ENCODE results near the gene TMEM88.

The TMEM88 gene

DNA sequence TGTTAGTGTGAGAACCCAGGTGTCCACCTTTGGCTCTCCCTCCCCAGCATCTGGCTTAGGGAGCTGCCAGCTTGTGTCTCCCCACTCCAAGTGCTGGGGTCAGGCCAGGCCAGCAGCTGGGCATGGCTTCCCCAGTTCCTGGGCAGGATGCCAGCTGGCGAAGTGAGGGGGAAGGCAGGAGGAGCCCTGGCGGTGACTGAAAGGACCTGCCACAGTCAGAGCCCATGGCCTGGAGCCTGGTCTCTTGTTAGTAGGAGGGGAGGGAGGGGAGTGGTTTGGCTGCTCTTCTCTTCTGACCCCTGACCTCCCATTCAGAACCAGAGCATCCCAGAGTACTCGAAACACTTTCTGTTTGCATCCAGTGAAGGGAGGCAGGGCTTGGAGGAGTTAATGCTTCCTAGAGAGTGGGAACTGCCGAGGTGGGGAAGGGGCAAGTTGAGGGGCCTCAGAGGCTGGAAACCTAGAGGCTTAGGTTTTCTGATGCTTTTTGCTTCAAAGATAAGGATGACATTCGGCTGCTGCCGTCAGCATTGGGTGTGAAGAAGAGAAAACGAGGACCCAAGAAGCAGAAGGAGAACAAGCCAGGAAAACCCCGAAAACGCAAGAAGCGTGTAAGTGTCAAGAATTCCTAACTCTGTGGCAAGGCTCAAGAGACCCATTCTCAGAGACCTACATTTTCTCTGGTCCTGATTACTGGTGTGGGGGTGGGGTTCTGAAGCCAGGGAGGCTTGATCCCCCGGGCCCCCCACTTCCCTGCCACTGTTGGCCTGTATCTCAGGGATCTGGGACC, 34.5 kb downstream of the TMEM88 start:
- no peak for DNase-seq (ENCODE audit: low spot score in 2 of 2)
- no peak overlapping the region for H3K27ac Mint-ChIP-seq (ENCODE audit: low read depth)

DNA sequence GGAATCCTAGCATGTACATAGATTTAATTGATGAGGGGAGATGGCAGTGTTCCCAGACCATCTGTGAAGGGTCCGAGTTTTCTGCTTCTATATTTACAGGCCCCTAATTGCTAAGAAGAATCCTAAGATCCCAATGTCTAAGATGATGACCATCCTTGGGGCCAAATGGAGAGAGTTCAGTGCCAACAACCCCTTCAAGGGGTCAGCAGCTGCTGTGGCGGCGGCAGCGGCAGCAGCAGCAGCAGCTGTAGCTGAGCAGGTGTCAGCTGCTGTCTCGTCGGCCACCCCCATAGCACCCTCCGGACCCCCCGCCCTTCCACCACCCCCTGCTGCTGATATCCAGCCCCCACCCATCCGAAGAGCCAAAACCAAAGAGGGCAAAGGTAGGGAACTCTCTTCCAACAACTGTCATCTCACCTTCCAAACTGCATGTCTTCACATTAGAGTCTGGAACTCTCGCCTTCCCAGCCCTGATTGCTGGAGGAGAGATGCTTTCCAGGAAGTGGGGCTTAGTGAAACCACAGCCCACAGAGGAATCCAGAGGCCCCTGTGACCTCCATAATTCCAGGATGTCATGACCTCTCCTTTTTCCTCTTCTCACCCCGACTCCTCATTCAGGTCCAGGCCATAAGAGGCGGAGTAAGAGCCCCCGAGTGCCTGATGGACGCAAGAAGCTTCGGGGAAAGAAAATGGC, 38.5 kb downstream of the TMEM88 start:
- ATAC-seq (replicated peaks; ENCODE audit: extremely low read depth, poor library complexity, severe bottlenecking) (no peak), DNase-seq (ENCODE audit: low spot score in 2 of 2) (no peak)
- H3K4me1 Mint-ChIP-seq = peaks cover 30% of the 10 kb centered on the region
- H3K36me3 Mint-ChIP-seq (ENCODE audit: insufficient read depth) = peaks cover 71% of the 10 kb centered on the region
- H3K27me3 Mint-ChIP-seq = no peaks in the 10 kb centered on the region
- no peaks in the 10 kb centered on the region for H3K9me3 Mint-ChIP-seq
- no peak overlapping the region for H3K27ac Mint-ChIP-seq (ENCODE audit: low read depth)
- H3K4me3 Mint-ChIP-seq = no peak overlapping the region

More for the DNA sequence above, 34.5 kb downstream of the TMEM88 start:
- no peak overlapping the region for H3K4me3 Mint-ChIP-seq
- H3K27me3 Mint-ChIP-seq = no peaks in the 10 kb centered on the region
- H3K9me3 Mint-ChIP-seq = no peaks in the 10 kb centered on the region
- peaks cover 51% of the 10 kb centered on the region for H3K36me3 Mint-ChIP-seq (ENCODE audit: insufficient read depth)
- ATAC-seq (replicated peaks; ENCODE audit: extremely low read depth, poor library complexity, severe bottlenecking) = no peak
- peaks cover 10% of the 10 kb centered on the region for H3K4me1 Mint-ChIP-seq

DNA sequence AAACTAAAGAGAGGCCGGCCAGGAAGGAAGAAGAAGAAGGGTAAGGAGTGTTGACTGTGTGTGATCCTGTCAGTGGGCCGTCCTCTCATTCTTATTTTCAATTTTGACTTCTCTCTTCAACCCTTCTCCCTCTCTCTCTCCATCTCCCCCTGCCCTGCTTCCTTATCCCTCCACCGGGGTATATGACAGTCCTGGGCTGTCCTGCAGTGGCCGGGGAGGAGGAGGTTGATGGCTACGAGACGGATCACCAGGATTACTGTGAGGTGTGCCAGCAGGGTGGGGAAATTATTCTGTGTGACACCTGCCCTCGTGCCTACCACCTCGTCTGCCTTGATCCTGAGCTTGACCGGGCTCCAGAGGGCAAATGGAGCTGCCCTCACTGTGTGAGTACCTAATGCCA, 39.4 kb downstream of the TMEM88 start:
- no peaks in the 10 kb centered on the region for H3K27me3 Mint-ChIP-seq
- no peak overlapping the region for H3K4me3 Mint-ChIP-seq
- H3K4me1 Mint-ChIP-seq = peaks cover 30% of the 10 kb centered on the region
- no peak for DNase-seq (ENCODE audit: low spot score in 2 of 2)
- no peaks in the 10 kb centered on the region for H3K9me3 Mint-ChIP-seq
- H3K27ac Mint-ChIP-seq (ENCODE audit: low read depth) = no peak overlapping the region
- peaks cover 78% of the 10 kb centered on the region for H3K36me3 Mint-ChIP-seq (ENCODE audit: insufficient read depth)
- ATAC-seq (replicated peaks; ENCODE audit: extremely low read depth, poor library complexity, severe bottlenecking) = no peak

DNA sequence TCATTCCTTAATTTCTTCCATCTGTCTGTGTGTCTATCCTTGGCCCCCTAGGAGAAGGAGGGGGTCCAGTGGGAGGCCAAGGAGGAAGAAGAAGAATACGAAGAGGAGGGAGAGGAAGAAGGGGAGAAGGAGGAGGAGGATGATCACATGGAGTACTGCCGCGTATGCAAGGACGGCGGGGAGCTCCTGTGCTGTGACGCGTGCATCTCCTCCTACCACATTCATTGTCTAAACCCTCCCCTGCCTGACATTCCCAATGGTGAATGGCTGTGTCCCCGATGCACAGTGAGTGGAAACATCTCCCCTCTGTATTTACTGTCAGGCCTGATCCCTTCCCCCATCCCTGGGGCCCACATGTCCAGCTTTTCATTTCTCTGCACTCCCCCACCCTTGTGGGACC, 40.0 kb downstream of the TMEM88 start:
- Mint-ChIP-seq H3K4me1 (peaks cover 30% of the 10 kb centered on the region), H3K9me3 (no peaks in the 10 kb centered on the region), H3K36me3 (ENCODE audit: insufficient read depth) (peaks cover 75% of the 10 kb centered on the region), H3K27ac (ENCODE audit: low read depth) (no peak overlapping the region), H3K27me3 (no peaks in the 10 kb centered on the region), H3K4me3 (no peak overlapping the region)
- DNase-seq (ENCODE audit: low spot score in 2 of 2) (no peak), ATAC-seq (replicated peaks; ENCODE audit: extremely low read depth, poor library complexity, severe bottlenecking) (no peak)

DNA sequence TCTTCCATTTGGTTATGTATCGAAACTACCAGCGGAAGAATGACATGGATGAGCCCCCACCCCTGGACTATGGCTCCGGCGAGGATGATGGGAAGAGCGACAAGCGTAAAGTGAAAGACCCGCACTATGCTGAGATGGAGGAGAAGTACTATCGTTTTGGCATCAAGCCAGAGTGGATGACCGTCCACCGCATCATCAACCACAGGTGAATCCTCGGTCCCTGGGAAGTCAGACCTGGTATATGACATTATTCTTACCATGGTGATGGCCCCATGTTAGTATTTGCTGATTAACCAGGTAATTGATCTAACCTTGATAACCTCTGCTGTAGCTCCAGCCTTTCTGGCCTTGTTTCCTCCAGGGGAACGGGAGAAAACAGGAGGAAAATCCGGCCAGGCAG, 42.2 kb downstream of the TMEM88 start:
- ATAC-seq (replicated peaks; ENCODE audit: extremely low read depth, poor library complexity, severe bottlenecking) = no peak
- peaks cover 22% of the 10 kb centered on the region for H3K4me1 Mint-ChIP-seq
- no peak overlapping the region for H3K4me3 Mint-ChIP-seq
- no peaks in the 10 kb centered on the region for H3K27me3 Mint-ChIP-seq
- no peaks in the 10 kb centered on the region for H3K9me3 Mint-ChIP-seq
- H3K36me3 Mint-ChIP-seq (ENCODE audit: insufficient read depth) = peaks cover 75% of the 10 kb centered on the region
- no peak for DNase-seq (ENCODE audit: low spot score in 2 of 2)
- H3K27ac Mint-ChIP-seq (ENCODE audit: low read depth) = no peak overlapping the region

DNA sequence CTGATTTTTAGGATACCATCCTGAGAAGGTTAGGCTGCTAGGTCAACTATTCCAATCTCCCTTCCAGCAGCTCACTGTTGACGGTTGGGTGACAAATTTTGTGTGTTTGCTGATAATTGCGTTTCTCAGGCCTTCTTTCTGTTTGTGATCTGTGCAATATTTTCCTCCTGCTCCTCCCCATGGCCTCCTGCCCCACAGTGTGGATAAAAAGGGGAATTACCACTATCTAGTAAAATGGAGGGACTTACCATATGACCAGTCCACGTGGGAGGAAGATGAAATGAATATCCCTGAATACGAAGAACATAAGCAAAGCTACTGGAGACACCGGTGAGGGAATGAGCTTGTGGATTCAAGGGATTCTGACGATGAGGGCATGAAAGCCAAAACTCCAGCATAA, 42.9 kb downstream of the TMEM88 start:
- ATAC-seq (replicated peaks; ENCODE audit: extremely low read depth, poor library complexity, severe bottlenecking) = peak; percentile 36
- no peak for DNase-seq (ENCODE audit: low spot score in 2 of 2)
- Mint-ChIP-seq H3K4me1 (peaks cover 22% of the 10 kb centered on the region), H3K36me3 (ENCODE audit: insufficient read depth) (peaks cover 75% of the 10 kb centered on the region), H3K9me3 (no peaks in the 10 kb centered on the region), H3K27me3 (no peaks in the 10 kb centered on the region), H3K4me3 (no peak overlapping the region), H3K27ac (ENCODE audit: low read depth) (no peak overlapping the region)

DNA sequence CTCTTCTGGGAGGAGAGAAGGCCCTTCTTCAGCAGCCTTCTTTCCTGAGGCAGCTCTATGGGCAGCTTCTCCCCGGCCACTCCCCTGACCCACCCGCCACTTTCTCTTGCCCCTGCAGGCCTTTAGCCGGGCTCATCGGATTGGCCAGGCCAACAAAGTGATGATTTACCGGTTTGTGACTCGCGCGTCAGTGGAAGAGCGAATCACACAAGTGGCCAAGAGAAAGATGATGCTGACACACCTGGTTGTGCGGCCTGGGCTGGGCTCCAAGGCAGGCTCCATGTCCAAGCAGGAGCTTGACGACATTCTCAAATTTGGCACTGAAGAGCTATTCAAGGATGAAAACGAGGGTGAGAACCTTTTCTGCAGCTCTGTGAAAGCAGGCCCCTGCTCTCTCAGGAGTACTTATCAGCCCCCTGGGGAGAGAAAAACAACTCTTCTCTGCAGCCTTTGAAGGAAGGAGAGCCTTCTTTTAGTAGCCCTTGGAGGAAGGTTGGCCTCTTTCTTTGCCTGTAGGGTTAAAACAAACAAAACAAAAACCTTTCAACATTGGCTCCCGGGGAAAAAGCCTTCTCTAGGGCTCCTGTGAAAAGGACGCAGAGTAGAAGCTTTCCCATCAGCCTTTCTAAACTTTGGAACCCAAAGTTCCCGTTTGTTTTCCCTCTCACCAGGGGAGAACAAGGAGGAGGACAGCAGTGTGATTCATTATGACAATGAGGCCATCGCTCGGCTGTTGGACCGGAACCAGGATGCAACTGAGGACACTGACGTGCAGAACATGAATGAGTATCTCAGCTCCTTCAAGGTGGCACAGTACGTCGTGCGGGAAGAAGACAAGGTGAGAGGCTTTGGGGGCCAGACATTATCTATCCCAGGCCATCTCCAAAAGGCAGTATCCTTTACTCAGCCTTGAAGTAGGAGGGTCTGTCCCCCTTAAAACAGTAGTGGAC, 48.6 kb downstream of the TMEM88 start:
- peaks cover 67% of the 10 kb centered on the region for H3K36me3 Mint-ChIP-seq (ENCODE audit: insufficient read depth)
- H3K9me3 Mint-ChIP-seq = no peaks in the 10 kb centered on the region
- H3K27me3 Mint-ChIP-seq = no peaks in the 10 kb centered on the region
- peaks cover 12% of the 10 kb centered on the region for H3K4me1 Mint-ChIP-seq
- ATAC-seq (replicated peaks; ENCODE audit: extremely low read depth, poor library complexity, severe bottlenecking) (no peak), DNase-seq (ENCODE audit: low spot score in 2 of 2) (no peak)
- H3K4me3 Mint-ChIP-seq = no peak overlapping the region
- H3K27ac Mint-ChIP-seq (ENCODE audit: low read depth) = peak overlapping the region; percentile 3
